ENCODE data around the gene DICER1. TPM values are rescaled to one million over a fixed set of nuclear protein-coding genes. Genes with fewer than 3 reads are reported as not detected.
A peak's percentile ranks its signal among the peaks of the same experiment; 100 is the strongest.

DICER1 gene
- polyA plus RNA-seq, 3 donors, result 26.5 to 38.4 (median 34.7) TPM

GRCh38 chr14:95037273-95037672 is 120.1 kb downstream of the DICER1 start:
- no peaks in the 10 kb centered on the region for H3K79me2 ChIP-seq (ENCODE audit: insufficient read depth, low read length)
- no peak overlapping the region for H3K27ac ChIP-seq (ENCODE audit: low read depth in 1 of 2, low read length in 2 of 2)
- no peaks in the 10 kb centered on the region for H3K9me3 ChIP-seq (replicated peaks in 1 of 2; ENCODE audit: control insufficient read depth in 1 of 2, insufficient read depth in 1 of 2, low read length in 2 of 2)
- Mint-ChIP-seq H3K4me3 (no peak overlapping the region), H3K9me3 (peaks cover 0 to 11% (median 3%) of the 10 kb centered on the region in 7 donors), H3K36me3 (no peaks in the 10 kb centered on the region), H3K27ac (no peak overlapping the region), H3K27me3 (ENCODE audit: low read depth in 3 of 3) (peaks cover 3 to 11% (median 9%) of the 10 kb centered on the region in 3 donors), H3K4me1 (no peaks in the 10 kb centered on the region)
- H3K4me3 ChIP-seq (replicated peaks in 1 of 3; ENCODE audit: low read depth in 2 of 3, low read length in 3 of 3), result no peak overlapping the region
- no peaks in the 10 kb centered on the region for H4K20me1 ChIP-seq (ENCODE audit: insufficient read depth, low read length)
- no peak overlapping the region for H3K9ac ChIP-seq (ENCODE audit: insufficient read depth, low read length, poor library complexity, severe bottlenecking)
- no peak for TF ChIP-seq CTCF (IDR thresholded peaks at IDR 0.05)
- no peaks in the 10 kb centered on the region for H3K36me3 ChIP-seq (replicated peaks in 1 of 2; ENCODE audit: control insufficient read depth in 1 of 2, insufficient read depth in 2 of 2, low read length in 2 of 2)
- H3K4me1 ChIP-seq (ENCODE audit: control insufficient read depth in 1 of 2, insufficient read depth in 2 of 2, low read length in 2 of 2), result no peaks in the 10 kb centered on the region
- intact Hi-C loops (cut with micrococcal nuclease), result no loop called here
- WGBS (ENCODE audit: insufficient coverage), result 100% methylated on average over 1 of the region's 2 CpGs
- no peaks in the 10 kb centered on the region for H3K27me3 ChIP-seq (ENCODE audit: control insufficient read depth in 2 of 2, insufficient read depth in 2 of 2, low read length in 2 of 2)
- no peak overlapping the region for H2AFZ ChIP-seq (ENCODE audit: insufficient read depth, low read depth, low read length, poor library complexity, severe bottlenecking)
- no peak overlapping the region for H3K4me2 ChIP-seq (replicated peaks; ENCODE audit: extremely low read depth, low read length, poor library complexity, severe bottlenecking)
- DNase-seq, result no peak

Small RNA genes lying within 50 kb of the gene (small RNA-seq; reads per million reads assigned to genes)
- gene MIR3173 (ENCODE audit: insufficient read length, low read depth), result 2.8 reads per million, percentile 19 among the genes with 10 or more reads in this experiment

Other genes starting within 250 kb of the DICER1 start
- 10 to 100 TPM; 22.0 to 33.7 (median 23.2) TPM for gene CLMN, start 162.4 kb upstream of the DICER1 start, polyA plus RNA-seq

Measured in CD14-positive monocyte (primary cell).